GM12873 (cell line): Measurements from ENCODE around the gene SLC19A2.

Experiments
- TF ChIP-seq, protein P1 (sequence below): IDR thresholded peaks from 2 replicates; pipeline ENCODE4 v1.5.1; 2012; ENCODE audit warnings: low read depth, mild to moderate bottlenecking, moderate library complexity, low read length, control low read depth; ENCODE audit not compliant: insufficient read depth; ENCODE audit errors: missing control alignments

The SLC19A2 gene

GRCh38 chr1:169479363-169480066 lies 6.2 kb downstream of the SLC19A2 start:
- TF ChIP-seq, protein P1, sequence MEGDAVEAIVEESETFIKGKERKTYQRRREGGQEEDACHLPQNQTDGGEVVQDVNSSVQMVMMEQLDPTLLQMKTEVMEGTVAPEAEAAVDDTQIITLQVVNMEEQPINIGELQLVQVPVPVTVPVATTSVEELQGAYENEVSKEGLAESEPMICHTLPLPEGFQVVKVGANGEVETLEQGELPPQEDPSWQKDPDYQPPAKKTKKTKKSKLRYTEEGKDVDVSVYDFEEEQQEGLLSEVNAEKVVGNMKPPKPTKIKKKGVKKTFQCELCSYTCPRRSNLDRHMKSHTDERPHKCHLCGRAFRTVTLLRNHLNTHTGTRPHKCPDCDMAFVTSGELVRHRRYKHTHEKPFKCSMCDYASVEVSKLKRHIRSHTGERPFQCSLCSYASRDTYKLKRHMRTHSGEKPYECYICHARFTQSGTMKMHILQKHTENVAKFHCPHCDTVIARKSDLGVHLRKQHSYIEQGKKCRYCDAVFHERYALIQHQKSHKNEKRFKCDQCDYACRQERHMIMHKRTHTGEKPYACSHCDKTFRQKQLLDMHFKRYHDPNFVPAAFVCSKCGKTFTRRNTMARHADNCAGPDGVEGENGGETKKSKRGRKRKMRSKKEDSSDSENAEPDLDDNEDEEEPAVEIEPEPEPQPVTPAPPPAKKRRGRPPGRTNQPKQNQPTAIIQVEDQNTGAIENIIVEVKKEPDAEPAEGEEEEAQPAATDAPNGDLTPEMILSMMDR, result no peak

DNA sequence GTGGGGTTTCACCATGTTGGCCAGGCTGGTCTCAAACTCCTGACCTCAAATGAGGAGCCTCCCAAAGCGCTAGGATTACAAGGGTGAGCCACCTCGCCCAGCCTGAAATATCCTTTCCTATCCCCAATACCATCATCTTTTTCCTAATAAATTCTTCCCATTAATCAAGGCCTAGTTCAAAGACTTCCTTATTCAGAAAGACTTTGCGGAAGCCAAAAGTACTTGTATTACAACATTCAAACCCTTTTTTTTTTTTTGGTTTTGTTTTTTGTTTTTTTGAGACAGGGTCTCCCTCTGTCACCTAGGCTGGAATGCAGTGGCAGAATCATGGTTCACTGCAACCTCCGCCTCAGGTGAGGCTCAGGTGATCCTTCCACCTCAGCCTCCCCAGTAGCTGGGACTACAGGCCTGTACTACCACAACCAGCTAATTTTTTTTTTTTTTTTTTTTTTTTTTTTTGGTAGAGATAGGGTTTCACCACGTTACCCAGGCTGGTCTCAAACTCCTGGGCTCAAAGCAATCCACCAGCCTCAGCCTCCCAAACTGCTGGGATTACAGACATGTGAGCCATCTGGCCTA lies 7.6 kb downstream of the SLC19A2 start:
- TF ChIP-seq, protein P1, result no peak

GRCh38 chr1:169475806-169476387 lies 9.8 kb downstream of the SLC19A2 start:
- TF ChIP-seq, protein P1, result no peak

GRCh38 chr1:169474302-169474995 lies 11.3 kb downstream of the SLC19A2 start:
- TF ChIP-seq, protein P1, result no peak

DNA sequence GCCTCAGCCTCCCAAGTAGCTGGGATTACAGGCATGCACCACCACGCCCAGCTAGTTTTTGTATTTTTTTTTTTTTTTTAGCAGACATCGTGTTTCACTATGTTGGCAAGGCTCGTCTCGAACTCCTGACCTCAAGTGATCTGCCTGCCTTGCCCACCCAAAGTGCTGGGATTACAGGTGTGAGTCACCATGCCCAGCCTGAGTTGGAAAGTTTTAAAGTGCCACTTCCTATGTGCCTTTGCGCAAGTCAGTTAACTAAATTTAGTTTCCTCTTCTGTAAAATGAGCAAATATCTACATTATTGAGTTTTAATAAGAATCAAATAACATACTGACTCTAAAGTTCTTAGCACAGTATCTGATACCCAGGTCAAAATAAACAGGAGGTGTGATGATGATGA lies 12.4 kb downstream of the SLC19A2 start:
- TF ChIP-seq, protein P1, result no peak

GRCh38 chr1:169472738-169473137 lies 13.0 kb downstream of the SLC19A2 start:
- TF ChIP-seq, protein P1, result no peak

DNA sequence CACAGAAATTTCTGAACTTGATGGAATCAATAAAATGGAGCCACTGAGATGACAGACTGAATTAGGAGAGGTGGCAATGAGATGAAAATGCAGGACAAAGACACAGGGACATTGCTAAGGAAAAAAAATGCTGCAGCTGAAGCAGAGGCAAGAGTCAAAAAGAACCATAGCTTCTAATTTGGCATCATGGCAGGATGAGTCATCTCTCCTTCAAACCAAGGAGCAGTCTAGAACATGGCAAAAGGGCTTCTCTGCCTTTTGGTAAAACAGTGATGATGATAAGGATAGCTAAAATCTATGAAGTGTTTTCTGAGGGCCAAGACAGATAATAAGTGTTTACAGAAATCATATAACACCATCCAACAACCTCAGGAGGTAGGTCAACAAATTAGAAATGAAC lies 16.8 kb downstream of the SLC19A2 start:
- TF ChIP-seq, protein P1, result no peak
